GM21825 (cell line): Measurements from ENCODE around the gene CLEC16A.

Experiments
- ATAC-seq: cut with Tn5 transposase; IDR thresholded peaks from one replicate; pipeline ENCODE4 v1.9.1; 2021; ENCODE audit warnings: mild to moderate bottlenecking, moderate library complexity; ENCODE audit not compliant: unreplicated experiment

Gene CLEC16A

GRCh38 chr16:11133344-11133943 lies 189.1 kb downstream of the CLEC16A start:
- ATAC-seq = no peak

- ATAC-seq = no peak
Observed at GRCh38 chr16:11134722-11135463, 190.5 kb downstream of the CLEC16A start.

GRCh38 chr16:11135464-11135973 lies 191.2 kb downstream of the CLEC16A start:
- ATAC-seq = no peak

- no peak for ATAC-seq
Observed at GRCh38 chr16:11136600-11136999, 192.2 kb downstream of the CLEC16A start.

- no peak for ATAC-seq
Observed at GRCh38 chr16:11138022-11138768, 193.8 kb downstream of the CLEC16A start.

- ATAC-seq = no peak
Observed at GRCh38 chr16:11138769-11139325, 194.5 kb downstream of the CLEC16A start.

- no peak for ATAC-seq
Observed at GRCh38 chr16:11139326-11140097, 195.1 kb downstream of the CLEC16A start.

- ATAC-seq = no peak
Observed at GRCh38 chr16:11140098-11140375, 195.7 kb downstream of the CLEC16A start.

GRCh38 chr16:11140466-11140865 lies 196.1 kb downstream of the CLEC16A start:
- no peak for ATAC-seq

- ATAC-seq = no peak
Observed at GRCh38 chr16:11140867-11141266, 196.5 kb downstream of the CLEC16A start.

GRCh38 chr16:11141409-11142260 lies 197.3 kb downstream of the CLEC16A start:
- ATAC-seq = no peak

GRCh38 chr16:11142261-11142630 lies 197.9 kb downstream of the CLEC16A start:
- no peak for ATAC-seq

GRCh38 chr16:11142951-11143350 lies 198.6 kb downstream of the CLEC16A start:
- no peak for ATAC-seq

GRCh38 chr16:11143372-11144035 lies 199.1 kb downstream of the CLEC16A start:
- ATAC-seq = no peak

GRCh38 chr16:11144122-11144521 lies 199.8 kb downstream of the CLEC16A start:
- ATAC-seq = no peak

- ATAC-seq = no peak
Observed at GRCh38 chr16:11145173-11145818, 200.9 kb downstream of the CLEC16A start.

- ATAC-seq = no peak
Observed at GRCh38 chr16:11145819-11146211, 201.5 kb downstream of the CLEC16A start.

GRCh38 chr16:11147033-11147753 lies 202.8 kb downstream of the CLEC16A start:
- ATAC-seq = no peak
